Stimulated activated CD4-positive, alpha-beta T cell treated with anti-CD3 and anti-CD28 coated beads, Interleukin-12 subunit alpha, Interleukin-12 subunit beta, amount 100 ng/mL, for 4 hours (primary cell): Measurements from ENCODE around the gene GAPDH.
"Not testable (repeated sequence)": the region's sequence is repeated elsewhere in the genome, so short reads cannot be mapped to it uniquely, and the experiment has no call there.

ENCODE experiments used
- DNase-seq: peaks from one replicate; pipeline ENCODE4 v3.0.0-alpha.2; 2020

Gene GAPDH

GRCh38 chr12:6569312-6569711 is 35.0 kb downstream of the GAPDH start:
- DNase-seq = no peak

- DNase-seq = no peak
Observed at GRCh38 chr12:6569786-6570185, 35.5 kb downstream of the GAPDH start.

GRCh38 chr12:6570264-6570887 is 36.1 kb downstream of the GAPDH start:
- peak; percentile 45 for DNase-seq

- no peak for DNase-seq
Observed at GRCh38 chr12:6573001-6573400, 38.7 kb downstream of the GAPDH start.

DNA sequence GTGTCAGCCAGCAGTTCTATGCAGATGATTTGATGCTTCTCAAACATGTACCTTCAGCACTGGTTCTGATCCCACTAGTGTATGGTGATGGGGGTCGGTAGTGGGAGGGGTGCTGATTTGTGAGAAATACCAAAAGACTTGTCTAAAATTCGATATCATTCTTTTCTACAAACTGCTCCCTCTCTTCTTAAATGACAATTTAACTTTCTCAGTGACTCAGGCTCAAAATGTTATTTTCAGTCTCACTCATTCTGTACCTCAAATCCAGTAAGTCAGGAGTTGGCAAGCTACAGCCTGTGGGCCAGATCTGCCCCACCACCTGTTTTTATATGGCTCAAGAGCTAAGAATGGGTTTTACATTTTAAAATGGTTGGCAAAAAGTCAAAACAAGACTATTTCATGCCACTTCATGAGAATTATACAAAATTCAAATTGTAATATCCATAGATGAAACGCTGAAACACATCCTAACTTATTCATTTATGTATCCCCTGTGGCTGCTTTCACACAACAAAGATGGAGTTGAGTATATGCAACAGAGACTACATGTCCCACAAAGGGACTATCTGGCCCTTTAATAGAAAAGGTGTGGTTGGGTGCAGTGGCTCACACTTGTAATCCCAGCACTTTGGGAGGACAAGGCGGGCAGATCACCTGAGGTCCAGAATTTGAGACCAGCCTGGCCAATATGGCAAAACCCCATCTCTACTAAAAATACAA is 40.4 kb downstream of the GAPDH start:
- no peak for DNase-seq

GRCh38 chr12:6575648-6576047 is 41.3 kb downstream of the GAPDH start:
- DNase-seq = no peak

DNA sequence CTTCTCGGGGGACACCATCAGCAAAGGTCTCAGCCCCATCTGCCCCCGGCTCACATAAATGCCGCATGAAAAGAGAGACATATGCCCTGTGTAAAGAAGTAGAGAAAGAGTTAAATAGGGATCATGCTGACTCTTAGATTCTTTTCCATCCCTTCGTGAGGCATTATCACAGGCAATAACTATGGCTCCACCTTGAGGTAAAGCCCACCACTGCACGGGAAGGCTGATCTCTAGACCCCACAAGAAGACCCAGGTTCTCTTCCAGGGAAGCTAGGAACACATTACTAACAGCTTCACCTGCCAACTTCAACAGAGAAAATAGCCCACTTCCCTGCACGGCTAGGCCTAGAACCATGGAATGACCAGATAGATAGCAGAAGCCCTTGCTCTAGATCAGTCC is 47.9 kb downstream of the GAPDH start:
- no peak for DNase-seq

DNA sequence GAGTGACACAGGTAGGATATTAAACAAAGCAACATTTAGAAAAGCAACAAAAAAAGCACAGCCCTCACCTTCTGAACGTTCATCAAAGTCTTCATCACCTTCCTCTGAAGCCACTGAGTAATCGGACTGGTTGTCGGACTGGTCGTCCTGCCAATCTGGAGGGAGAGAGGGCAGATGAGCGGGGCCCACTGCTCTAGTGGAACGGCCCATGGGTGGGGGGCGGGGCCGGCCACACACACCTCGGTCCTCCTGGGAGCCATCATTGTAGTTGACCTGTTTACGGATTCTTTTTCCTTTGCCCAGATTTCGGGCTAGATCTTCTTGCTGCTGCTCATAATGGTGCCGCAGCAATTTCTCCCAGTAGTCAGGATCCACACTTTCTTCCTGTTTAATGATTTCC is 48.6 kb downstream of the GAPDH start:
- no peak for DNase-seq

DNA sequence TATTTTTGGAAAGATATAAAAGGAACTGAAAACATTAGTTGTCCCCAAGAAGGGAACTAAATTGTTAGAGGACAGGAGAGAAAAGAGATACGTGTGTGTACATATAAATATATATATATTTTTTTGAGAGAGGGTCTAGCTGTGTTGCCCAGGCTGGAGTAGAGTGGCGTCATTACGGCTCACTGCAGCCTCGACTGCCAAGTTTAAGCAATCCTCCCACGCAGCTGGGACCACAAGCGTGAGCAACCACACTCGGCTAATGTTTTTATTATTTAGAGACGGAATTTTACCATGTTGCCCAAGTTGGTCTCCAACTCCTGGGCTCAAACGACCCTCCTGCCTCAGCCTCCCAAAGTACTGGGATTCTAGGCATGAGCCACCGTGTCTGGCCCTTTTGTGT is 50.0 kb downstream of the GAPDH start:
- DNase-seq = no peak

DNA sequence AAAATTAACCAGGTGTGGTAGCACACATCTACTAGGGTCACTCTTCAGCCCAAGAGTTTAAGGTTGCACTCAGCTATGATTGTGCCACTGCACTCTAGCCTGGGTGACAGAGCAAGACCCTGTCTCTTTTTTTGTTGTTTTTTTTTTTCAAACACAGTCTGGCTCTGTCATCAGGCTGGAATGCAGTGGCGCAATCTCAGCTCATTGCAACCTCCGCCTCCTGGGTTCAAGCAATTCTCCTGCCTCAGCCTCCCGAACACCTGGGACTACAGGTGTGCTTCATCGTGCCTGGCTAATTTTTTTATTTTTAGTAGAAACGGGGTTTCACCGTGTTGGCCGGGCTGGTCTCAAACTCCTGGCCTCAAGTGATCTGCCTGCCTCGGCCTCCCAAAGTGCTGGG is 52.3 kb downstream of the GAPDH start:
- not testable (repeated sequence) for DNase-seq
